ENCODE data around the gene NR3C1.

Gene NR3C1

DNA sequence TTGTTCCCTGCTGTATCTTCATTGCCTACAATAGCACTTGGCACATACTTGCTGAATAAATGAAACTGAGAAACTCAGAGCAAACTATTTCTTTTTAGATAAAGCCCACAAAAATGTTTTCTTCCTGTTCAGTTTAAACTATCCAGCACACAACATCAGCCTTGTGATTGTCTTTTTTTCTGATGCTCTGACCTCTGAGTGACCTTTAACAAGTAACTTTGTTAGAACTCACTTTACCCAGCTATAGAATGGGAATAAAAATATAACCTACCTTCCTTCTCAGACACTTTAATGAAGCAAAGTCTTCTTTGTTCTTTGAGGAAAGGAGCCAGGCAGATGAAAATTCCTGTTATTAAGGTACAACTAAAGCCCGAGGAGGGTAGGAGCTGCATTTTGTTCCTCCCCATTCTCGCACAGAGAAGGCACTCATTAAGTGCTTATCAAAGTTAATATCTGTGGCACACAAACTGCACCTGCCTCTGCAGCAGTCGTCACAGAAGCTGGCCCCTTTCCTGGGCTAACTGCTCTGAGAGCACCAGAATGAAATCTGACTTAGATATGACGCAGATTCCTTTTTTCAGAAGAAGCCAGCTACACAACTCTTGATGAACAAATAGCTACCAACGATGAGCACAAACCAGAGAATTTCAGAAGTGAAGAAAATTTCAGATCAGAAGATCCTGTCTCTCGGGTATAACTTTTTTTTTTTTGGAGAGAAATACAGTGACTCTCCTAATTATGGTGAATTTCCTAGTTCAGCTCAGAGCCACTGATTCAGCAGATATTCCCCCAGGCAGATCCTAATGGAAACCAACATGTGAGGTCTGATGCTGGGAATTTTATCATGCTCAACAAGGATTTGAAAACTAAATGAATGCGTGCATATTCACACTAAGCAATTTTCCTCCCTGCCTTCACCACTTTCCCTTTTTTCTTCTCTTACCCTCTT, 31.0 kb upstream of the NR3C1 start:
- DNase-seq (ENCODE audit: extremely low spot score): no peak
- ChIA-PET CTCF (interaction anchor here (1.2 kb wide), 1 partner anchor 13 kb away, joined by 3 read pairs; no protein-coding TSS in a partner anchor), POLR2A (interaction anchor here (0.9 to 1.3 kb wide), 2 partner anchors 13 to 31 kb away, joined by 3 to 4 read pairs; partner anchors contain the start of gene NR3C1)
- no peak for TF ChIP-seq CTBP1 (IDR thresholded peaks at IDR 0.05; ENCODE audit: borderline replicate concordance)
- TF ChIP-seq FOXK2 (IDR thresholded peaks at IDR 0.05): no peak
- TF ChIP-seq, protein P1, sequence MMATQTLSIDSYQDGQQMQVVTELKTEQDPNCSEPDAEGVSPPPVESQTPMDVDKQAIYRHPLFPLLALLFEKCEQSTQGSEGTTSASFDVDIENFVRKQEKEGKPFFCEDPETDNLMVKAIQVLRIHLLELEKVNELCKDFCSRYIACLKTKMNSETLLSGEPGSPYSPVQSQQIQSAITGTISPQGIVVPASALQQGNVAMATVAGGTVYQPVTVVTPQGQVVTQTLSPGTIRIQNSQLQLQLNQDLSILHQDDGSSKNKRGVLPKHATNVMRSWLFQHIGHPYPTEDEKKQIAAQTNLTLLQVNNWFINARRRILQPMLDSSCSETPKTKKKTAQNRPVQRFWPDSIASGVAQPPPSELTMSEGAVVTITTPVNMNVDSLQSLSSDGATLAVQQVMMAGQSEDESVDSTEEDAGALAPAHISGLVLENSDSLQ (IDR thresholded peaks at IDR 0.05): no peak
- TF ChIP-seq FOXA1 (IDR thresholded peaks at IDR 0.05): no peak
- TF ChIP-seq NFRKB (IDR thresholded peaks at IDR 0.05): no peak
- TF ChIP-seq SUZ12 (IDR thresholded peaks at IDR 0.05): no peak
- TF ChIP-seq ZNF384 (IDR thresholded peaks at IDR 0.05): no peak
- no peak for TF ChIP-seq TARDBP (IDR thresholded peaks at IDR 0.05)
- no peak for TF ChIP-seq ARNT (IDR thresholded peaks at IDR 0.05)
- no peak for TF ChIP-seq L3MBTL2 (conservative IDR thresholded peaks at IDR 0.05)
- no peak for TF ChIP-seq BHLHE40 (IDR thresholded peaks at IDR 0.05; ENCODE audit: borderline replicate concordance)
- no peak for TF ChIP-seq LEF1 (IDR thresholded peaks at IDR 0.05; ENCODE audit: borderline replicate concordance)
- TF ChIP-seq FOXM1 (IDR thresholded peaks at IDR 0.05; ENCODE audit: borderline replicate concordance): no peak
- no peak for TF ChIP-seq SP1 (IDR thresholded peaks at IDR 0.05)
- no peak for TF ChIP-seq HDGF (IDR thresholded peaks at IDR 0.05; ENCODE audit: borderline replicate concordance)
- TF ChIP-seq ELF4 (IDR thresholded peaks at IDR 0.05): no peak

DNA sequence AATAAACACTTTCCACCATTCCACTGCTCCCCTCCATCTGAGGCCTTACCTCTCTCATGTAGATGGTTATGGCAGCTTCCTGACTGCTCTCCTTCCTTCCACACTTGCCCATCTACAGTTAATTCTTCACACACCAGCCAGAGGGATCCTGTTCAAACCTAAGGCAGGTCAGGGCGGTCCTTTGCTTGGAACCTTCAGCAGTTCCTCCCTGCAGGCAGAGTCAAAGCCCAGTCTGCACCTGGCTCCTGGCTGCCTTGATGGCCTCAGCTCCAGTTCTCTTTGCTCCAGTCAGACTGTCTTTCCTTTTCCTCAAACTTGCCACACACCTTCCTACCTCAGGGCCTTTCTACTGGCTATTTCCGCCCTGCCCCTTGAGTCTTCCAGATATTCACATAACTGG, 30.2 kb upstream of the NR3C1 start:
- no peak for DNase-seq (ENCODE audit: extremely low spot score)
- POLR2A ChIA-PET: interaction anchor here (1.2 to 1.5 kb wide), 3 partner anchors 12 to 125 kb away, joined by 3 to 4 read pairs (median 3); partner anchors contain the start of gene NR3C1
- CTCF ChIA-PET: interaction anchor here (0.6 to 1.3 kb wide), 3 partner anchors 10 to 18 kb away, joined by 3 to 5 read pairs (median 3); no protein-coding TSS in a partner anchor
- no peak for TF ChIP-seq ARNT (IDR thresholded peaks at IDR 0.05)
- TF ChIP-seq ZNF384 (IDR thresholded peaks at IDR 0.05): no peak
- TF ChIP-seq, protein P1 (IDR thresholded peaks at IDR 0.05): no peak
- TF ChIP-seq FOXA1 (IDR thresholded peaks at IDR 0.05): no peak
- no peak for TF ChIP-seq FOXM1 (IDR thresholded peaks at IDR 0.05; ENCODE audit: borderline replicate concordance)
- no peak for TF ChIP-seq L3MBTL2 (conservative IDR thresholded peaks at IDR 0.05)
- no peak for TF ChIP-seq ELF4 (IDR thresholded peaks at IDR 0.05)
- no peak for TF ChIP-seq TARDBP (IDR thresholded peaks at IDR 0.05)
- TF ChIP-seq HDGF (IDR thresholded peaks at IDR 0.05; ENCODE audit: borderline replicate concordance): no peak
- TF ChIP-seq SUZ12 (IDR thresholded peaks at IDR 0.05): no peak
- TF ChIP-seq BHLHE40 (IDR thresholded peaks at IDR 0.05; ENCODE audit: borderline replicate concordance): no peak
- no peak for TF ChIP-seq NFRKB (IDR thresholded peaks at IDR 0.05)
- TF ChIP-seq FOXK2 (IDR thresholded peaks at IDR 0.05): no peak
- TF ChIP-seq SP1 (IDR thresholded peaks at IDR 0.05): no peak
- TF ChIP-seq LEF1 (IDR thresholded peaks at IDR 0.05; ENCODE audit: borderline replicate concordance): no peak
- TF ChIP-seq CTBP1 (IDR thresholded peaks at IDR 0.05; ENCODE audit: borderline replicate concordance): no peak

GRCh38 chr5:143432658-143433239, 29.3 kb upstream of the NR3C1 start:
- CTCF ChIA-PET: interaction anchor here (1.1 to 1.3 kb wide), 2 partner anchors 11 to 110 kb away, joined by 4 to 5 read pairs; no protein-coding TSS in a partner anchor
- DNase-seq (ENCODE audit: extremely low spot score): no peak
- no peak for TF ChIP-seq HDGF (IDR thresholded peaks at IDR 0.05; ENCODE audit: borderline replicate concordance)
- TF ChIP-seq, protein P1 (IDR thresholded peaks at IDR 0.05): peak; percentile 57
- POLR2A ChIA-PET: interaction anchor here (0.7 to 1.5 kb wide), 3 partner anchors 28 to 126 kb away, joined by 3 to 4 read pairs (median 3); partner anchors contain the start of gene NR3C1

GRCh38 chr5:143431789-143432188, 28.3 kb upstream of the NR3C1 start:
- TF ChIP-seq, protein P1 (IDR thresholded peaks at IDR 0.05): peak; percentile 66
- no peak for TF ChIP-seq ELF4 (IDR thresholded peaks at IDR 0.05)
- TF ChIP-seq NFRKB (IDR thresholded peaks at IDR 0.05): no peak
- POLR2A ChIA-PET: no interaction called here
- CTCF ChIA-PET: no interaction called here
- DNase-seq (ENCODE audit: extremely low spot score): no peak

DNA sequence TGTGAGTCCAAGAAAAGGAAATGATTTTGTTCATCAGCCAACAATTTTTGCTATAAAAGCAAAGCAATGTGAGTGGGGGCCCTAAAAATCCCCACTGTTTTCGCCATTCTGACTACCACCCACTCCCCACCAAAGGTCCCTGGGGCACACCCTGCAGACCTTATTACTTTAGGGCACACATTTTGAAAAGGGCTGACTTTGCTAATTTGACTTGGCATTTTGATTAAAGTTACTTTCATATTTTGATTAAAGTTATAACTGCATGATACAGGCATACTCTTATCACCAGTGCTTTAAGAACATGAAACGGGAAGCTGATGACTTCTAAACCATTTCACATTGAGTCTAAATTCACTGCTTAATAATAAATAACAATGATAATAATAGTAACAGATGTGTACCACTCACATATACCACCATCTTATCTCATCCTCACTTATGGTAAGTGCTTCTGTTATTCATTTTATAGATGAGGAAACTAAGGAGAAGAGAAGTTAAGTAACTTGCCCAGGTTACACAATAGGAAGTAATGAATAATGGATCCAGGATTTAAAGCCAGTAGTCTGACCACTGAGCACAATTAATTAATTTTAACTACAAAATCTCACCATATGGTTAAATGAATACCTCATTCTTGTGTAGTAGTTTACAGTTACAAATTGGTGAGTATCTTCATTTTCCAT, 25.4 kb upstream of the NR3C1 start:
- TF ChIP-seq FOXM1 (IDR thresholded peaks at IDR 0.05; ENCODE audit: borderline replicate concordance) (no peak), L3MBTL2 (conservative IDR thresholded peaks at IDR 0.05) (no peak), LEF1 (IDR thresholded peaks at IDR 0.05; ENCODE audit: borderline replicate concordance) (no peak)
- ChIA-PET POLR2A (no interaction called here), CTCF (no interaction called here)
- DNase-seq (ENCODE audit: extremely low spot score): no peak

All from HEK293T (cell line).